ENCODE data around the gene KLF12. TPM values are rescaled to one million over a fixed set of nuclear protein-coding genes. Genes with fewer than 3 reads are reported as not detected.

KLF12 gene
- total RNA-seq, 1 donor from 2014 or later, result 4.3 TPM

DNA sequence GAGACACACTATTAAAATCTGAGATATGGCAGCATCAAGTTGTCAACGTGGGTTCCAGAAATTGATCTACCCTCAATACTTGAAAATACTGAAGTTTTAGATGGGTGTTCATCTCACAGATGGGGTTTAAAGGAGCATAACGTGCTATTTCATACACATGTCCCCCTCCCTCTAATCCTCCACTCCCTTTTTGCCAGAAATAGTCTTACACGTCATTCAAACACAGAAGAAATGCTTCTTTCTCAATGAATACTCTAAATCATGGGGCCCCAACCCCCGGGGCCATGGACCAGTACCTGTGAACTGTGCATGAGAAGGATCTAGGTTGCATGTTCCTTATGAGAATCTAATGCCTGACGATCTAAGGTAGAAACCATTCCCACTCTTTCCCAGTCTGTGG is 19.6 kb downstream of the KLF12 start:
- H3K4me3 ChIP-seq (ENCODE audit: low read depth, low read length), result no peak overlapping the region
- TF ChIP-seq CTCF (conservative IDR thresholded peaks at IDR 0.05; ENCODE audit: low read depth, low read length), result no peak
- no peak for DNase-seq (ENCODE audit: low read depth)

GRCh38 chr13:74114202-74114601 is 20.0 kb downstream of the KLF12 start:
- TF ChIP-seq CTCF (conservative IDR thresholded peaks at IDR 0.05; ENCODE audit: low read depth, low read length), result no peak
- DNase-seq (ENCODE audit: low read depth), result no peak
- no peak overlapping the region for H3K4me3 ChIP-seq (ENCODE audit: low read depth, low read length)

- H3K4me3 ChIP-seq (ENCODE audit: low read depth, low read length), result no peak overlapping the region
- TF ChIP-seq CTCF (conservative IDR thresholded peaks at IDR 0.05; ENCODE audit: low read depth, low read length), result no peak
- no peak for DNase-seq (ENCODE audit: low read depth)
Observed at GRCh38 chr13:74111901-74112824, 22.0 kb downstream of the KLF12 start.

DNA sequence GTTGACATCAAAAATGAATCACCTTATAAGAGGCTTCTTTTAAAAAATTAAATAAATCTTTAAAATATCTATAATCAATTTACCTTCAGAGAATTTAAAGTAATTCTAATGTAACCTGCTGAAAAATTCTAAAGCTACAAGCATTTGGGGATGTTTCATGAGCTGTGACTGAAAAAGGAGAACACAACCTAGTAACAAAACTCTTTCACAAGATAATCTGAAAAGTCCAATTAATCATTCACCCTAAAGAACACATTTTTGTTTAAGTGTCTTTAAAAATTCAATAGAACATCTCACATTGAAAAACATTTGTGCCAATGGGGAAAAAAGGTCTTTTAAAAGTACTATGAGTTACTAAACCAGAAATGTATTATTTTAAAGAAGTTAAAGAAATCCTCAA is 22.8 kb downstream of the KLF12 start:
- TF ChIP-seq CTCF (conservative IDR thresholded peaks at IDR 0.05; ENCODE audit: low read depth, low read length), result no peak
- no peak overlapping the region for H3K4me3 ChIP-seq (ENCODE audit: low read depth, low read length)
- no peak for DNase-seq (ENCODE audit: low read depth)

DNA sequence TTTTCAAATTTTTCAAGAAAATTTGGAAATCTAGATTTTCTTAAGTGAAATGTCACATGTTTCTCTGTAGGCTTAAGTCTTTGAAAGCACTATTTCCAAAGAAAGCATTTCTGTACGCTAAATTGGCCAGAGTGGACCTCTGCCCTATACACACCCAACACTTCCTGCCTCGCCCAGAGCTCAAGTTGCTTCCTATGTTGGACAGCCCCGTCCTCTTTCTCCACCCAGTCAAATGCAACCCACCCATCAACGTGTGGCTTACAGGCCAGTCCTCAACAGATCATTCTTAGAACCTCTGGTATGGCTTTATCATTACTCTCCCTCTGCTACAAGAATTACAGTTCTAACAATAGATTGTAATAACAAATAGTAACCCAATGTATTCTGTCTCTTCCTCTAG is 24.2 kb downstream of the KLF12 start:
- TF ChIP-seq CTCF (conservative IDR thresholded peaks at IDR 0.05; ENCODE audit: low read depth, low read length), result no peak
- DNase-seq (ENCODE audit: low read depth), result no peak
- H3K4me3 ChIP-seq (ENCODE audit: low read depth, low read length), result no peak overlapping the region

GRCh38 chr13:74107598-74107997 is 26.6 kb downstream of the KLF12 start:
- H3K4me3 ChIP-seq (ENCODE audit: low read depth, low read length), result no peak overlapping the region
- TF ChIP-seq CTCF (conservative IDR thresholded peaks at IDR 0.05; ENCODE audit: low read depth, low read length), result no peak
- no peak for DNase-seq (ENCODE audit: low read depth)

DNA sequence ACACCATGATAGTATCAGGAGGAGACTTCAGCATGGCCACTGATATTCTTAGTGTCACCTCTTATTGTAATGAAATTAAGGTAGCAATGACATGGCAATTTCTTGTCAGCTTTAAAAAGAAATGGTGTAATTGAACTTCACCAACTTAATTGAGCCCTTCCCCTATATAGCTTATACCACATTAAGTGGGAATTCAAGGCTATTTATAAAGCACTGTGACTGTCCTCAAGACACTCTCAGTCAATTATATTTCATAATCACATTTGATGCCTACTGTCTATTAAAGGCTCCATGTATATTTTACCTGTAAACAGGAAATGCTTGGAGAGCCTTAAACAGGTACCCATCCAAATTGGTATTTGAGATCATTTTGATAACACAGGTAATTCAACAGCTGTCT is 28.3 kb downstream of the KLF12 start:
- no peak for TF ChIP-seq CTCF (conservative IDR thresholded peaks at IDR 0.05; ENCODE audit: low read depth, low read length)
- no peak for DNase-seq (ENCODE audit: low read depth)
- H3K4me3 ChIP-seq (ENCODE audit: low read depth, low read length), result no peak overlapping the region
